Hepatocyte (in vitro differentiated cells): ENCODE results near the gene SDC3. TPM values are rescaled to one million over a fixed set of nuclear protein-coding genes. Genes with fewer than 3 reads are reported as not detected.

Source experiments
- DNase-seq: peaks from one replicate; pipeline ENCODE4 v3.0.0-alpha.2; 2016; ENCODE audit warnings: low spot score
- H2AFZ ChIP-seq: fragments of 200-600 bp; sonication (generic); 2 replicates; pipeline ENCODE4 v1.6.0; 2016; ENCODE audit warnings: antibody characterized with exemption, mild to moderate bottlenecking
- H3K27ac ChIP-seq: fragments of 200-600 bp; sonication (generic); 2 replicates; pipeline ENCODE4 v1.5.1; 2016; ENCODE audit warnings: mild to moderate bottlenecking
- H3K27me3 ChIP-seq: fragments of 200-600 bp; sonication (generic); 2 replicates; pipeline ENCODE4 v1.6.1; 2016
- H3K36me3 ChIP-seq: fragments of 200-600 bp; sonication (generic); replicated peaks from 2 replicates; pipeline ENCODE4 v1.5.1; 2016; ENCODE audit warnings: low read depth; ENCODE audit not compliant: insufficient read depth
- H3K4me1 ChIP-seq: fragments of 200-600 bp; sonication (generic); 2 replicates; pipeline ENCODE4 v1.5.1; 2016; ENCODE audit warnings: mild to moderate bottlenecking, moderate library complexity; ENCODE audit not compliant: insufficient read depth
- H3K4me2 ChIP-seq: fragments of 200-600 bp; sonication (generic); 2 replicates; pipeline ENCODE4 v1.6.0; 2016
- H3K4me3 ChIP-seq: fragments of 200-600 bp; sonication (generic); 2 replicates; pipeline ENCODE4 v1.5.1; 2016; ENCODE audit warnings: mild to moderate bottlenecking
- H3K79me2 ChIP-seq: fragments of 200-600 bp; sonication (generic); 2 replicates; pipeline ENCODE4 v1.6.0; 2017; ENCODE audit warnings: mild to moderate bottlenecking
- H3K9me2 ChIP-seq: fragments of 200-600 bp; sonication (generic); replicated peaks from 2 replicates; pipeline ENCODE4 v1.6.0; 2017; ENCODE audit warnings: mild to moderate bottlenecking; ENCODE audit not compliant: insufficient read depth
- H3K9me3 ChIP-seq: fragments of 200-600 bp; sonication (generic); 2 replicates; pipeline ENCODE4 v1.5.1; 2016; ENCODE audit warnings: low read depth, mild to moderate bottlenecking
- H4K20me1 ChIP-seq: fragments of 200-600 bp; sonication (generic); 2 replicates; pipeline ENCODE4 v1.6.0; 2016; ENCODE audit warnings: mild to moderate bottlenecking; ENCODE audit not compliant: insufficient read depth, poor library complexity, severe bottlenecking
- CTCF ChIP-seq: fragments of 200-600 bp; sonication (generic); IDR thresholded peaks from 2 replicates; pipeline ENCODE4 v1.5.1; 2016; ENCODE audit warnings: antibody characterized with exemption, mild to moderate bottlenecking; ENCODE audit not compliant: poor library complexity
- EZH2 ChIP-seq: fragments of 200-600 bp; sonication (generic); IDR thresholded peaks from 2 replicates; pipeline ENCODE4 v1.6.1; 2016; ENCODE audit warnings: antibody characterized with exemption, mild to moderate bottlenecking, borderline replicate concordance
- EZH2phosphoT487 ChIP-seq: fragments of 200-600 bp; sonication (generic); IDR thresholded peaks from one replicate; pipeline ENCODE4 v1.6.1; 2018; ENCODE audit warnings: antibody characterized with exemption, mild to moderate bottlenecking, low read depth, moderate library complexity; ENCODE audit not compliant: unreplicated experiment, severe bottlenecking
- WGBS: methylation state at CpG from one replicate; pipeline ENCODE4 v1.1.6; 2016; ENCODE audit warnings: low lambda C conversion rate; ENCODE audit errors: missing lambda C conversion rate; 5-methylcytosine and 5-hydroxymethylcytosine counted together
- polyA plus RNA-seq: library from polyadenylated mRNA; unstranded; fragments of >200 nt; fragmentation: Nextera tagmentation; extraction: Ambion mirVana; gene quantifications from 2 replicates; pipeline ENCODE4 v1.2.1, GENCODE V29; 2016
- total RNA-seq: library from RNA; depleted of rRNA; stranded (reverse); fragments of >200 nt; gene quantifications from 2 replicates; pipeline ENCODE4 v1.2.3, GENCODE V29; 2014

Gene SDC3
- total and polyA plus RNA-seq, 2 experiments from 2014 or later = 33.5 to 60.0 TPM

GRCh38 chr1:30901798-30902581 lies 6.6 kb downstream of the SDC3 start:
- no peak for DNase-seq
- H3K4me2 ChIP-seq = no peak overlapping the region
- H2AFZ ChIP-seq = no peak overlapping the region
- no peaks in the 10 kb centered on the region for H3K27me3 ChIP-seq
- H3K27ac ChIP-seq = no peak overlapping the region
- H3K79me2 ChIP-seq = peaks cover 48% of the 10 kb centered on the region
- no peaks in the 10 kb centered on the region for H3K36me3 ChIP-seq
- no peaks in the 10 kb centered on the region for H3K9me2 ChIP-seq
- 63% methylated on average over 11 of the region's 11 CpGs for WGBS
- H3K4me3 ChIP-seq = no peak overlapping the region
- H3K4me1 ChIP-seq = peaks cover 8% of the 10 kb centered on the region
- TF ChIP-seq EZH2 = no peak
- no peak for TF ChIP-seq CTCF
- TF ChIP-seq EZH2phosphoT487 = no peak
- H3K9me3 ChIP-seq = no peaks in the 10 kb centered on the region
- H4K20me1 ChIP-seq = peaks cover 5% of the 10 kb centered on the region

GRCh38 chr1:30900931-30901560 lies 7.5 kb downstream of the SDC3 start:
- Histone ChIP-seq H2AFZ (no peak overlapping the region), H3K36me3 (no peaks in the 10 kb centered on the region), H3K27ac (no peak overlapping the region), H3K27me3 (no peaks in the 10 kb centered on the region), H3K4me1 (peaks cover 10% of the 10 kb centered on the region), H3K9me3 (no peaks in the 10 kb centered on the region), H4K20me1 (peaks cover 3% of the 10 kb centered on the region), H3K4me2 (no peak overlapping the region), H3K9me2 (no peaks in the 10 kb centered on the region), H3K4me3 (no peak overlapping the region), H3K79me2 (peaks cover 44% of the 10 kb centered on the region)
- no peak for TF ChIP-seq CTCF
- TF ChIP-seq EZH2phosphoT487 = no peak
- TF ChIP-seq EZH2 = no peak
- no peak for DNase-seq
- 87% methylated on average over 3 of the region's 3 CpGs for WGBS

- no peaks in the 10 kb centered on the region for H3K9me3 ChIP-seq
- DNase-seq = no peak
- peaks cover 38% of the 10 kb centered on the region for H3K79me2 ChIP-seq
- no peaks in the 10 kb centered on the region for H3K9me2 ChIP-seq
- peaks cover 13% of the 10 kb centered on the region for H3K4me1 ChIP-seq
- H3K4me3 ChIP-seq = no peak overlapping the region
- TF ChIP-seq EZH2phosphoT487 (no peak), CTCF (no peak), EZH2 (no peak)
- 88% methylated on average over 6 of the region's 6 CpGs for WGBS
- no peak overlapping the region for H3K4me2 ChIP-seq
- H3K36me3 ChIP-seq = no peaks in the 10 kb centered on the region
- no peak overlapping the region for H3K27ac ChIP-seq
- H3K27me3 ChIP-seq = no peaks in the 10 kb centered on the region
- H4K20me1 ChIP-seq = peaks cover 3% of the 10 kb centered on the region
- H2AFZ ChIP-seq = no peak overlapping the region
Observed at GRCh38 chr1:30900486-30900885, 8.1 kb downstream of the SDC3 start.
